Activated CD8-positive, alpha-beta memory T cell treated with anti-CD3 and anti-CD28 coated beads, Interleukin-2, amount 10 ng/mL, durations not matched to agents 7 days and 5 days (primary cell): ENCODE data around the gene PTPN22. TPM values are rescaled to one million over a fixed set of nuclear protein-coding genes. Genes with fewer than 3 reads are reported as not detected.

Source experiments
- ATAC-seq: fragments of 150-1000 bp; cut with Tn5 transposase; one replicate; pipeline ENCODE4 v1.10.0; 2021; ENCODE audit warnings: moderate library complexity
- CTCF ChIA-PET: fragments of 350-600 bp; sonication (Branson Sonifier 250); formaldehyde crosslinking; loops from one replicate; lab custom pipeline; 2021; ENCODE audit warnings: antibody characterized with exemption; lab: Charles Lee
- DNase-seq: peaks from one replicate; pipeline ENCODE4 v3.0.0-alpha.2; 2020
- H3K27ac Mint-ChIP-seq: one replicate; pipeline ENCODE4 v1.8.0; 2021; ENCODE audit warnings: mild to moderate bottlenecking, mixed read lengths
- H3K27me3 Mint-ChIP-seq: one replicate; pipeline ENCODE4 v1.8.0; 2021; ENCODE audit warnings: mixed read lengths
- H3K36me3 Mint-ChIP-seq: one replicate; pipeline ENCODE4 v1.8.0; 2021; ENCODE audit warnings: mild to moderate bottlenecking, mixed read lengths
- H3K4me1 Mint-ChIP-seq: one replicate; pipeline ENCODE4 v1.8.0; 2021; ENCODE audit warnings: mixed read lengths
- H3K4me3 Mint-ChIP-seq: one replicate; pipeline ENCODE4 v1.8.0; 2021; ENCODE audit warnings: mild to moderate bottlenecking, moderate library complexity, mixed read lengths
- H3K9me3 Mint-ChIP-seq: one replicate; pipeline ENCODE4 v1.8.0; 2022; ENCODE audit warnings: low read depth, mixed read lengths
- total RNA-seq, 2 experiments: library from RNA; stranded (reverse); gene quantifications; one replicate each; pipeline ENCODE4 v1.2.3, GENCODE V29; 2021

PTPN22 gene
- total RNA-seq, 2 experiments from 2014 or later = 112 to 133 TPM

DNA sequence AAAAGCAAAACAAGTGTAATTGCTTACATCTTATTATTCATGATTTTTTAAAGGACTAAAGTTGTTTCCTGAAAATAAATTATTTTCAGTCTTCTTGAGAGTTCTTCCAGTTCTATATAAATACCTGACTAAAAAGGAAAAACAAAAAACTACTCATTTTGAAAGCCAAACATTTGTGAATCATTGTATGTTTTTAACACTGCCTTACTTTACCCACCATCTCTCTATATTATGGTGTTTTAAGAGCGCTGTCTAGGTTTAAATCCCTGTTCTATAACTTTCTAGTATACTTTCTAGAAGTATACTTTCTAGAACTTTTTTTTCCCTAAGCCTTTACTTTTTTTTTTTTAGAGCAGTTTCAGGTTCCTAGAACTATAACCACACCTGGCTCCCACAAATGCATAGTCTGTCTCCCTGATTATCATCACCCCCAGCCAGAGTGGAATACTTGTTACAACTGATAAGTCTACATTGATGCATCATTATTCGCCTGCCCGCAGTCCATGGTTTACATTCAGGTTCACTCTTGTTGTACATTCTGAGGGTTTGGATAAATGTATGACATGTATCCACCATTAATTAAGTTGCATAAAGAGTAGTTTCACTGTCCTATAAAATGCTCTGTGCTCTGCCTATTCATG, 69.0 kb downstream of the PTPN22 start:
- no peak for DNase-seq
- Mint-ChIP-seq H3K36me3 (peaks cover 42% of the 10 kb centered on the region), H3K9me3 (peaks cover 2% of the 10 kb centered on the region), H3K4me1 (peaks cover 50% of the 10 kb centered on the region), H3K27me3 (no peaks in the 10 kb centered on the region), H3K4me3 (no peak overlapping the region), H3K27ac (peak overlapping the region; percentile 23)
- peak; percentile 47 for ATAC-seq
- CTCF ChIA-PET = interaction anchor here (2.0 kb wide), 1 partner anchor 8 kb away, joined by 5 read pairs; no protein-coding TSS in a partner anchor

DNA sequence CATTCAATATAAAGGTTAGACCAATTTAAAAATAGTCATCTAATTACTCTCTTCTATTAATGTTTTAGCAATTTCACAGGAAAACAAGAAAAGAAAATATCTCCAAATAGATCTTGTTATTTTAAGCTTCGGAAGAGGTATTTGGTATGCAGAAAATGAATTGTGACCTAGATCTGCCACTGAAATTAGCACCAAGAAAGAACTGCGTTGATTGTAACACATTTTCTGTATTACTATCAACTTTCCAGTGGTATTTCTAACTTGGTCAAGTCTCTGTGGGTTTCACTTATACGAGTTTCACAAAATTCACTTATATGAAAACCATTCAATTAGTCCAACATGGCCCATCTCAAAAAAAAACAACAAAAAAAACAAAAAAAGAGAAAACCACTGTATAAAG, 71.0 kb downstream of the PTPN22 start:
- H3K27ac Mint-ChIP-seq = no peak overlapping the region

DNA sequence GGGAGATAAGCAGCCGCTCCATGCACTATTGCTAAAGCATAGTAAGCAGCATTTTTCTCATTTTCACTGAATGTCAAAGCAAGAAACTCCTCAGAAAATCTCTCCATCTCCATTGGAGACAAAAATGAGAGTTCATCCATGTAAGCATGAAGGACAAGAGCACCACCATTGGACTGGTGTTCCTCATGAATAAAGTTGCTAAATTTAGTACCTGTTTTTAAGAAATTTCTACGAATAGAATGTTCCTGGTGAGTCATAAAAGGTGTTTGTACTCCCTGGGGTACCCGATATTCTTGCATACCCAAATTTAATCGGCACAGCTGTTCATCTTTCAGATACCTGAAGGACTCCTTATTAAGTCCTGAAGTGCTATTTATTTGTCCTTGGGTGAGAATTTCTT, 74.0 kb downstream of the PTPN22 start:
- no peak for ATAC-seq
- no peak overlapping the region for H3K27ac Mint-ChIP-seq
- H3K27me3 Mint-ChIP-seq = no peaks in the 10 kb centered on the region
- CTCF ChIA-PET = interaction anchor here (0.8 to 1.7 kb wide), 2 partner anchors 10 to 38 kb away, joined by 4 to 5 read pairs; partner anchors contain the start of gene PHTF1
- H3K4me3 Mint-ChIP-seq = no peak overlapping the region
- peaks cover 48% of the 10 kb centered on the region for H3K36me3 Mint-ChIP-seq
- no peak for DNase-seq
- H3K9me3 Mint-ChIP-seq = no peaks in the 10 kb centered on the region
- H3K4me1 Mint-ChIP-seq = peaks cover 42% of the 10 kb centered on the region

More for the DNA sequence above, 71.0 kb downstream of the PTPN22 start:
- H3K4me3 Mint-ChIP-seq = no peak overlapping the region
- peaks cover 44% of the 10 kb centered on the region for H3K4me1 Mint-ChIP-seq
- CTCF ChIA-PET = interaction anchor here (0.9 to 2.0 kb wide), 2 partner anchors 10 to 728 kb away, joined by 3 to 5 read pairs; partner anchors contain the start of gene LRIG2
- no peak for DNase-seq
- H3K9me3 Mint-ChIP-seq = peaks cover 2% of the 10 kb centered on the region
- ATAC-seq = no peak
- H3K27me3 Mint-ChIP-seq = no peaks in the 10 kb centered on the region
- H3K36me3 Mint-ChIP-seq = peaks cover 45% of the 10 kb centered on the region

DNA sequence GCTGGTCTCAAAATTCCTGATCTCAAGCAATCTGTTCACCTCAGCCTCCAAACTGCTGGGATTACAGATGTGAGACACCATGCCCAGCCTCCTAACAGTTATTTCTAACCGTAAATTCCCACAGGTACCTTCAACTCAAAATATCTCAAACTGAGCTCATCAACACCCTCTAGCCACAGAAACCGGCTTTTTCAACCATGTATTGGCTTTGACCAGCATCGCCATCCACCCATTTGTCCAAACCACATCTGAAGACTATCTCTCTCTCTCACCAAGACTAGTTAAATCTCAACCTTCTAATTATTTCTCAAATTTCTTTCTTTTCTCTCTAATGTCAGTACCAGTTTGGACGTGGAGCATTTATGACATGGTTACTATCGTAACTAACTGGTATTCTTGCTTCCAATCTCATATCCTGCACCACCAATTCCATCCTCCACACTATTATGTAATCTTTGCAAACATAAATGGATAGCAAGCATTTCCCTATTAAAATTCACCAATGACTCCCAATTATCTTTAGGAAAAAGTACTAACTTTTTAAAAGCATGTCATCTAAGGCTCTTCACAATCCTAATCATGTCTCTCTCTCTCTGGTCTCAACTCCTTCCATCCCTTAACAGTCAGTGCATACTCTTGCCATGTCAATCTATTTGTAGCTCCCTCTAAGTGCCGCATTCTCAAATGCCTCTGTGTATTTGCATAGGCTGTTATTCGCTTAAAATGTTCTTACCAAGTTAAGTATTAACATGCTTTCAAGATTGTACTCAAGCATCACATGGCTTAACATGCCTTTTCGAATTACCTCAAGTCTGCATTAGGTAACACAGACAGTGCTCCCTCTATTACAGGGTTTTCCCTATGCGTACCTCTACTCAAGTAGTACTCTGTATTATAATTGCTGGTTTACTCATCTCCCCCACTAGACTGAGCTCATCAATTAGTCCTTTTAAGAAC, 77.4 kb downstream of the PTPN22 start:
- no peaks in the 10 kb centered on the region for H3K27me3 Mint-ChIP-seq
- no peaks in the 10 kb centered on the region for H3K9me3 Mint-ChIP-seq
- DNase-seq (no peak), ATAC-seq (no peak)
- H3K36me3 Mint-ChIP-seq = peaks cover 58% of the 10 kb centered on the region
- no peak overlapping the region for H3K4me3 Mint-ChIP-seq
- CTCF ChIA-PET = interaction anchor here (1.1 kb wide), 1 partner anchor 11 kb away, joined by 6 read pairs; no protein-coding TSS in a partner anchor
- H3K27ac Mint-ChIP-seq = no peak overlapping the region
- peaks cover 29% of the 10 kb centered on the region for H3K4me1 Mint-ChIP-seq

DNA sequence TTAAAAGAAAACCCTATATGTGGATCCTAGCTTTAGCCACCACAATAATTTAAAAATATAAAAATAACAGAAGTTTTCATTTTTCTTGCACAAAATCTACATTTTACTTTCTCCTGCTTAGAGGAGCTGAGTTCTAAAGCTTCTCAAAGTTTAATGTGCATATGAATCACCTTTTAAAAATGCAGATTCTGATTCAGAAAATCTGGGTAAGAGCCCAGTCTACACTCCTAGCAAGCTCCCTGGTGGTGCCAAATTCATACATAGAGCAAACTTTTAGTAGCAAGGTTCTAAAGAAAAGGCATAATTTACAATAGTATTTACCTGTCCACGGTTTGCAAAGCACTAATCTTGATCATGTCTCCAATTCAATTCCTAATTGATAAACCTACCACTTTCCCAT, 78.5 kb downstream of the PTPN22 start:
- no peak overlapping the region for H3K27ac Mint-ChIP-seq

DNA sequence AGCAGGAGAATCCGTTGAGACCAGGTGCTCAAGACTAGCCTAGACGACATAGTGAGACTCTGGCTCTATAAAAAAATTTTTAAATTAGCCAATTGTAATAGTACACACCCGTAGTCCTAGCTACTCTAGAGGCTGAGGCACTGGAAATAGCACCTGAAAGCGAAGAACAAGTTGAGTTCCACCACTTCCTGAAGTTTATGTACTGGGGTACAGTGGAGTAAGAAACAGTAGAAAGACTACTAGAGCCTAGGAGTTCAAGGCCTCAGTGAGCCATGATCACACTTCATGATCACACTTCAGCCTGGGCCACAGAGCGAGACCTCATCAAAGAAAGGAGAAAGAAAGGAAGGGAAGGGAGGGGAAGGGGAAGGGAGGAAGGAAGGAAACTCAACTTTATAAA, 79.0 kb downstream of the PTPN22 start:
- Mint-ChIP-seq H3K27me3 (no peaks in the 10 kb centered on the region), H3K27ac (peak overlapping the region; percentile 71), H3K36me3 (peaks cover 60% of the 10 kb centered on the region), H3K4me1 (peaks cover 31% of the 10 kb centered on the region), H3K4me3 (no peak overlapping the region), H3K9me3 (no peaks in the 10 kb centered on the region)
- ATAC-seq (peak; percentile 39), DNase-seq (no peak)
- CTCF ChIA-PET = interaction anchor here (0.8 to 1.3 kb wide), 2 partner anchors 9 to 26 kb away, joined by 3 read pairs; no protein-coding TSS in a partner anchor

More for the DNA sequence above, 78.5 kb downstream of the PTPN22 start:
- ATAC-seq (no peak), DNase-seq (no peak)
- H3K9me3 Mint-ChIP-seq = no peaks in the 10 kb centered on the region
- peaks cover 61% of the 10 kb centered on the region for H3K36me3 Mint-ChIP-seq
- no peak overlapping the region for H3K4me3 Mint-ChIP-seq
- H3K4me1 Mint-ChIP-seq = peaks cover 27% of the 10 kb centered on the region
- CTCF ChIA-PET = interaction anchor here (0.8 kb wide), 1 partner anchor 9 kb away, joined by 3 read pairs; no protein-coding TSS in a partner anchor
- no peaks in the 10 kb centered on the region for H3K27me3 Mint-ChIP-seq

DNA sequence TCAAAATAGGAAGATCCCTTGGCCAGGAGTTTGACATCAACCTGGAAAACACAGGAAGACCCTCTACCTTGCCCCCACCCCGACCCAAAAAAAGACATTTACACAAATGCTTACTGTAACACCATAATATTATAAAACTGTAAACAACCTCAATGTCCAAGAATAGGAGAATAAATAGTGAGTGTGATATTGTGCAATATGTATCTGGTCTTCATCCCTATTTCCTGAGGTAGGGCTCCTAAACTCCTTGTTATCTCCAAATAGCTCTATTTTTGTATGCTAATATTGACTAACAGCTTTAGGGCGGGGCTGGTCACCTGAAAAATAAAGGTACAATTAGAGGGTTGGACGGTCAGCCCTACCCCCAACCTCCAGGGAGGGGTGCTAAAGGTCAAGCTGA, 82.7 kb downstream of the PTPN22 start:
- H3K4me3 Mint-ChIP-seq = no peak overlapping the region
- CTCF ChIA-PET = interaction anchor here (1.0 to 1.4 kb wide), 2 partner anchors 16 to 716 kb away, joined by 3 read pairs; partner anchors contain the start of gene LRIG2
- DNase-seq = no peak
- no peak for ATAC-seq
- peaks cover 40% of the 10 kb centered on the region for H3K4me1 Mint-ChIP-seq
- H3K36me3 Mint-ChIP-seq = peaks cover 48% of the 10 kb centered on the region
- no peaks in the 10 kb centered on the region for H3K27me3 Mint-ChIP-seq
- H3K9me3 Mint-ChIP-seq = no peaks in the 10 kb centered on the region
- H3K27ac Mint-ChIP-seq = no peak overlapping the region

DNA sequence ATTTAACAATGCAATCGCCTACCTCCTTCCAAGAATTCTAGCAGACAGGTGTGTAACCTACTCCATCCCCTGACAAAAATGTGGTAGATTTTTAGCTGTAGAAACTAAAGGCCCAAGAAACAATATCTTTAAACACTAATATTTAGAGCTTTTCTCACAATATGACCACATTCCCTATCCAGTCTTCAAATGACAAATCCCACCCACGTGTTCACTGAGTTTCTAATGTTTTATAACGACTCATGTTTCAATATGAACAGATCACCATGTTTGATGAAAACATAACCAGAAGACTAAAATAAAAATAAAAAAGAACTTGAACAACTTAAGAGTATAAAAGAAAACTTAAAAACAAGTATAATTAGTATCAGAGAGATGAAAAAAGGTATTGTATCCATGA, 83.8 kb downstream of the PTPN22 start:
- no peak overlapping the region for H3K27ac Mint-ChIP-seq
- H3K4me3 Mint-ChIP-seq = no peak overlapping the region
- H3K36me3 Mint-ChIP-seq = peaks cover 45% of the 10 kb centered on the region
- ATAC-seq = no peak
- H3K27me3 Mint-ChIP-seq = no peaks in the 10 kb centered on the region
- H3K9me3 Mint-ChIP-seq = no peaks in the 10 kb centered on the region
- CTCF ChIA-PET = interaction anchor here (0.9 to 1.8 kb wide), 3 partner anchors 9 to 715 kb away, joined by 3 to 4 read pairs (median 3); partner anchors contain the start of gene LRIG2
- DNase-seq = no peak
- H3K4me1 Mint-ChIP-seq = peaks cover 34% of the 10 kb centered on the region

DNA sequence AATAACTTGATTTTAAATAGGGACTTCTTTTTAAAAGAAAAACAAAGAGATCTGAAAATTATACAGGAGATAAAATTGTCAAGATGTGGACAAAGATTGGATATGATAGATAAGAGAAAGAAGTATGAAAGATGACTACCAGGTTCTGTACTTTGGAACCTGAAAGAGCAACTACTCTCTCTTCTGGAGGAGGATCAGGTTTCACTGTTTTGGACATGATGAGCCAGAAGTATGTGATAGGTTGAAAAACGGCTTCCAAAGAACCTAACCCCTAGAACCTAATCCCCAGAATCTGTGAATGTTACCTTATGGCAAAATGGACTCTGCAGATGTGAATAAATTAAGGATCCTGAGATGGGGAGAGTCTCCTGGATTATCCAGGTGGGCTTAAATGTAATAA, 85.4 kb downstream of the PTPN22 start:
- CTCF ChIA-PET = interaction anchor here (0.8 to 1.8 kb wide), 4 partner anchors 11 to 31 kb away, joined by 3 to 5 read pairs (median 4); no protein-coding TSS in a partner anchor
- Mint-ChIP-seq H3K4me1 (peaks cover 27% of the 10 kb centered on the region), H3K9me3 (no peaks in the 10 kb centered on the region), H3K4me3 (no peak overlapping the region), H3K27ac (no peak overlapping the region), H3K36me3 (peaks cover 40% of the 10 kb centered on the region), H3K27me3 (no peaks in the 10 kb centered on the region)
- DNase-seq (no peak), ATAC-seq (no peak)

DNA sequence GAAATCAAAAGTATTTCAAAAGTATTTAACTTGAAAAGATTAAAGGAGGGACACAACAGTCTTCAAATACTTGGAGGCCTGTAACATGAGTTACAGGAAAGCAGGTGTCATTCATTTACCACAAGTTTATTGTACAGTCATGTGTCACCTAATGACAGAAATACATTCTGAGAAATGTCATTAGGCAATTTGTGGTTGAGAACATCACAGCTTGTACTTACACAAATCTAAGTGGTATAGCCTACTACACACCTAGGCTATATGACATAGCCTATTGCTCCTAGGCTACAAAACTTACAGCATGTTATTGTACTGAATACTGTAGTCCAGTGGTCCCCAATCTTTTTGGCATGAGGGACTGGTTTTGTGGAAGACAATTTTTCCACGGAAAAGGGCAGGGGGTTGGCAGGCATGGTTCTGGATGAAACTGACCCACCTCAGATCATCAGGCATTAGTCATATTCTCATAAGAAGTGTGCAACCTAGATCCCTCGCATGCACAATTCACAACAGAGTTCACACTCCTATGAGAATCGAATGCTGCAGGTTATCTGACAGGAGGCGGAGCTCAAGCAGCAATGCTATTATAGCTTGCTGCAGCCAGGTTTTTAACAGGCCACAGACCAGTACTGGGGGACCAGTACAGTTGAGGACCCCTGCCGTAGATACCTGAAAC, 87.3 kb downstream of the PTPN22 start:
- CTCF ChIA-PET = interaction anchor here (0.8 to 1.7 kb wide), 8 partner anchors 9 to 86 kb away, joined by 3 to 11 read pairs (median 3); partner anchors contain the start of gene PHTF1
- peak overlapping the region; percentile 98 for H3K27ac Mint-ChIP-seq
- no peaks in the 10 kb centered on the region for H3K9me3 Mint-ChIP-seq
- peak; percentile 37 for ATAC-seq
- peak overlapping the region; percentile 55 for H3K4me3 Mint-ChIP-seq
- H3K36me3 Mint-ChIP-seq = peaks cover 30% of the 10 kb centered on the region
- DNase-seq = peak; percentile 48
- H3K27me3 Mint-ChIP-seq = no peaks in the 10 kb centered on the region
- H3K4me1 Mint-ChIP-seq = peaks cover 30% of the 10 kb centered on the region

DNA sequence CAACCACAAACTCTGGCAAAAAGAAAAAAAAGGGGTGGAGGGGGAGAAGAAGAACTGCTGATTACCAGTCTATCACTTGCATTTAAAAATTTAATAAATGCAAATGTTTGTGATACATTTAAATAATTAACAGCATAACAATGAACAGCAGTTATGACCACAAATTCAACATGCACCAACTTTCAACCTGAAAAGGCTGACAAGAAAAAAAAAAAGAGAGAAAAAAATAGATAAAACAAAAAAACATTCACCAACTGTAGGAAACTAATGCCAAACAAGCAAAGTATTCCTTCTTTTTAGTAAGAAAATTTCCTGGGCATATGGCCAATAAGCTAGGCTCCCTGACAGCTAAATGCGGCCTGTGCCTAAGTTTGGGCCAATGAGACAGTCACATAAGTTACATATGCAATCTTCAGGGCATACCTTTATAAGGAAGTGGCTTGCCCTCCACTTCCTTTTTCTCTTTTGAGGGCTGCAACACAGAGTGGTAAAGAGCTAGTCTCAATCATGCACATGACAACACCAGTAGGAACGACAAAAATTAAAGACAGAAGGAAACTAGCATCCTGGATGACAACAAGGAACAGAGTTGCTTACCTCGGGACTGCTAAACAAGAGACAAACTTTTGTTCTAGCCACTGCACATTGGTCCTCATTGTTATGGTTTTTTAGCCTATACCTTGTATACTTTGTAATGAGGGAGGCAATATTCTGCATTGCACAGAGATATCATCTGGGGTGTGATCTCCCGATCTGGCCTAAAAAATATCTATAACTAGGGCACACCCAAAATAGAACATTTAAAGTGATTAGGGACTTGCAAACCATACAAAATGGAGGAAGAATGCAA, 88.0 kb downstream of the PTPN22 start:
- DNase-seq (peak; percentile 78), ATAC-seq (peak; percentile 96)
- CTCF ChIA-PET = interaction anchor here (0.8 to 1.6 kb wide), 6 partner anchors 9 to 87 kb away, joined by 3 to 11 read pairs (median 3); partner anchors contain the start of gene PHTF1
- peak overlapping the region; percentile 98 for H3K27ac Mint-ChIP-seq
- H3K9me3 Mint-ChIP-seq = peaks cover 3% of the 10 kb centered on the region
- peak overlapping the region; percentile 55 for H3K4me3 Mint-ChIP-seq
- no peaks in the 10 kb centered on the region for H3K27me3 Mint-ChIP-seq
- H3K36me3 Mint-ChIP-seq = peaks cover 30% of the 10 kb centered on the region
- peaks cover 35% of the 10 kb centered on the region for H3K4me1 Mint-ChIP-seq

DNA sequence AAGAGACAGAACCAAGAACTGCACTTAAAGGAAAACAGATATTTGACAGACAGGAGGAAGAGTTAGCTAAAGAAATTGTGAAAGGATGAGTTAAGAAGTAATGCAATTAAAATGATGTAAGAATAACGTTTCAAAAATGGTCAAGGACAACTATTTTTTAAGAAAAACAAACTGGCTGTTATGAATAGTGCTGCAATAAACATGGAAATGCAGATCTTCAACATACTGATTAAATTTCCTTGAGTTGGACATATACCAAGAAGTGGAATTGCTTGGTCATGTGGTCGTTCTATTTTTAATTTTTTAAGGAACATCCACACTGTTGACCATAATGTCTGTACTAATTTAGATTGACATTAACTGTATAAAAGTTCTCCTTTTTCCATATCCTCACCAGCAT, 89.1 kb downstream of the PTPN22 start:
- DNase-seq = no peak
- H3K27me3 Mint-ChIP-seq = no peaks in the 10 kb centered on the region
- H3K4me3 Mint-ChIP-seq = no peak overlapping the region
- peaks cover 4% of the 10 kb centered on the region for H3K9me3 Mint-ChIP-seq
- H3K36me3 Mint-ChIP-seq = peaks cover 29% of the 10 kb centered on the region
- H3K27ac Mint-ChIP-seq = peak overlapping the region; percentile 98
- ATAC-seq = no peak
- H3K4me1 Mint-ChIP-seq = peaks cover 30% of the 10 kb centered on the region
- CTCF ChIA-PET = interaction anchor here (1.0 to 1.2 kb wide), 2 partner anchors 29 to 90 kb away, joined by 3 read pairs; no protein-coding TSS in a partner anchor
